Esophagus mucosa (tissue), 1 donor: ENCODE results near the gene TXNL4B. TPM values are rescaled to one million over a fixed set of nuclear protein-coding genes. Genes with fewer than 3 reads are reported as not detected.

Source experiments
- total RNA-seq: library from RNA; stranded (reverse); gene quantifications from one replicate; pipeline ENCODE4 v1.2.4, GENCODE V29; 2023
- donor health status: DM: yes; HTN: yes; CAD: no.

Gene TXNL4B
- total RNA-seq, 1 donor from 2014 or later: 10.0 TPM

Other genes starting within 250 kb of the TXNL4B start
- gene ATXN1L, start 247.6 kb downstream of the TXNL4B start, total RNA-seq: 12.5 TPM
- 4.7 TPM for gene ZNF821, start 209.4 kb downstream of the TXNL4B start, total RNA-seq
- 86.7 TPM for gene IST1, start 198.1 kb downstream of the TXNL4B start, total RNA-seq
- not detected for gene PKD1L3, start 93.2 kb downstream of the TXNL4B start, total RNA-seq
- gene DHODH, start 84.9 kb downstream of the TXNL4B start, total RNA-seq: 6.2 TPM
- gene HP, start 39.1 kb downstream of the TXNL4B start, total RNA-seq: 6.2 TPM
- not detected for gene HPR, start 30.4 kb downstream of the TXNL4B start, total RNA-seq
- gene DHX38, start 227 bp upstream of the TXNL4B start, total RNA-seq: 29.5 TPM
- 2.0 TPM for gene PMFBP1, start 78.5 kb upstream of the TXNL4B start, total RNA-seq